Gastroesophageal sphincter (tissue), 3 donors: Measurements from ENCODE around the gene C9orf78.

Experiments
- CTCF ChIP-seq, 4 experiments: fragments of 200-600 bp in 2 of 4; fragments of 450-650 bp in 2 of 4; sonication (generic) in 1 of 4; IDR thresholded peaks; one replicate each; pipeline ENCODE4 v1.5.1; 2017 to 2019; ENCODE audit warnings: antibody characterized with exemption in 4 of 4, mild to moderate bottlenecking in 2 of 4, moderate library complexity in 2 of 4
- POLR2A ChIP-seq, 2 donors: fragments of 450-650 bp; IDR thresholded peaks; one replicate each; pipeline ENCODE4 v1.6.1; 2017; ENCODE audit warnings: antibody characterized with exemption in 2 of 2, mild to moderate bottlenecking in 2 of 2, moderate library complexity in 1 of 2
- POLR2AphosphoS5 ChIP-seq: sonication (generic); formaldehyde crosslinking; IDR thresholded peaks from one replicate; pipeline ENCODE4 v1.6.1; 2017; ENCODE audit warnings: antibody characterized with exemption

- TF ChIP-seq POLR2AphosphoS5 (no peak), CTCF (IDR thresholded peaks at IDR 0.05) (no peak), POLR2A (IDR thresholded peaks at IDR 0.05) (no peak)
Observed at GRCh38 chr9:129778469-129778868, 56.6 kb downstream of the C9orf78 start.
